IPS-NIHi7 (cell line): ENCODE data around the gene COX11.

Experiments used
- DNase-seq: peaks from one replicate; pipeline ENCODE4 v3.0.0; 2012; ENCODE audit warnings: mixed read lengths; ENCODE audit errors: extremely low spot score

COX11 gene

GRCh38 chr17:54967621-54968261 is 713 bp downstream of the COX11 start:
- peak; percentile 35 for DNase-seq

GRCh38 chr17:54956791-54957190 is 11.7 kb downstream of the COX11 start:
- peak; percentile 14 for DNase-seq

- no peak for DNase-seq
Measured at GRCh38 chr17:54951286-54951685, 17.2 kb downstream of the COX11 start.

- DNase-seq: no peak
Measured at GRCh38 chr17:54950116-54950515, 18.3 kb downstream of the COX11 start.

- no peak for DNase-seq
Measured at GRCh38 chr17:54948380-54948779, 20.1 kb downstream of the COX11 start.

- DNase-seq: no peak
Measured at GRCh38 chr17:54947396-54947795, 21.1 kb downstream of the COX11 start.

GRCh38 chr17:54945671-54946070 is 22.8 kb downstream of the COX11 start:
- no peak for DNase-seq

- DNase-seq: no peak
Measured at GRCh38 chr17:54945231-54945630, 23.2 kb downstream of the COX11 start.

GRCh38 chr17:54944796-54945195 is 23.7 kb downstream of the COX11 start:
- no peak for DNase-seq

- no peak for DNase-seq
Measured at GRCh38 chr17:54941285-54941684, 27.2 kb downstream of the COX11 start.

- no peak for DNase-seq
Measured at GRCh38 chr17:54937426-54937825, 31.0 kb downstream of the COX11 start.

GRCh38 chr17:54937018-54937417 is 31.4 kb downstream of the COX11 start:
- DNase-seq: no peak

GRCh38 chr17:54935471-54935870 is 33.0 kb downstream of the COX11 start:
- DNase-seq: no peak

- no peak for DNase-seq
Measured at GRCh38 chr17:54933921-54934320, 34.5 kb downstream of the COX11 start.

- DNase-seq: no peak
Measured at GRCh38 chr17:54932711-54933110, 35.7 kb downstream of the COX11 start.

GRCh38 chr17:54927525-54927924 is 40.9 kb downstream of the COX11 start:
- no peak for DNase-seq

GRCh38 chr17:54924405-54924804 is 44.0 kb downstream of the COX11 start:
- DNase-seq: no peak

- no peak for DNase-seq
Measured at GRCh38 chr17:54920819-54921218, 47.6 kb downstream of the COX11 start.

GRCh38 chr17:54919425-54919824 is 49.0 kb downstream of the COX11 start:
- DNase-seq: no peak

GRCh38 chr17:54916721-54917120 is 51.7 kb downstream of the COX11 start:
- no peak for DNase-seq
